Stimulated activated CD8-positive, alpha-beta memory T cell treated with anti-CD3 and anti-CD28 coated beads, Interleukin-12 subunit alpha, Interleukin-12 subunit beta, amount 100 ng/mL, for 1 hour (primary cell): ENCODE results near the gene ACSF2.
"Not testable (repeated sequence)": the region's sequence is repeated elsewhere in the genome, so short reads cannot be mapped to it uniquely, and the experiment has no call there.

Experiments
- DNase-seq: peaks from one replicate; pipeline ENCODE4 v3.0.0-alpha.2; 2020; ENCODE audit warnings: low read depth

Gene ACSF2

GRCh38 chr17:50464736-50465135 is 38.7 kb downstream of the ACSF2 start:
- no peak for DNase-seq

- DNase-seq: no peak
These were observed 39.2 kb downstream of the ACSF2 start for GRCh38 chr17:50465171-50465570.

GRCh38 chr17:50465635-50466034 is 39.6 kb downstream of the ACSF2 start:
- no peak for DNase-seq

- DNase-seq: no peak
These were observed 40.5 kb downstream of the ACSF2 start for GRCh38 chr17:50466371-50467113.

- no peak for DNase-seq
These were observed 41.3 kb downstream of the ACSF2 start for GRCh38 chr17:50467114-50467854.

GRCh38 chr17:50467855-50468303 is 41.9 kb downstream of the ACSF2 start:
- DNase-seq: no peak

GRCh38 chr17:50468304-50469207 is 42.5 kb downstream of the ACSF2 start, which contains the start of gene CHAD:
TSS of gene CHAD (minus strand) at chr17:50468880. CDS start at chr17:50468813, 67 bp downstream.
- no peak for DNase-seq

GRCh38 chr17:50469208-50469605 is 43.2 kb downstream of the ACSF2 start:
- DNase-seq: no peak

GRCh38 chr17:50469671-50470305 is 43.8 kb downstream of the ACSF2 start:
- no peak for DNase-seq

GRCh38 chr17:50470426-50470825 is 44.4 kb downstream of the ACSF2 start:
- no peak for DNase-seq

- DNase-seq: no peak
These were observed 45.2 kb downstream of the ACSF2 start for GRCh38 chr17:50471009-50471905.

GRCh38 chr17:50472286-50472685 is 46.3 kb downstream of the ACSF2 start:
- no peak for DNase-seq

- DNase-seq: not testable (repeated sequence)
These were observed 46.7 kb downstream of the ACSF2 start for GRCh38 chr17:50472761-50473161.

GRCh38 chr17:50473901-50474300 is 47.9 kb downstream of the ACSF2 start:
- DNase-seq: no peak

GRCh38 chr17:50474523-50474922 is 48.5 kb downstream of the ACSF2 start:
- DNase-seq: no peak

- DNase-seq: no peak
These were observed 49.3 kb downstream of the ACSF2 start for GRCh38 chr17:50475362-50475761.

GRCh38 chr17:50475775-50476544 is 49.9 kb downstream of the ACSF2 start:
- not testable (repeated sequence) for DNase-seq

GRCh38 chr17:50476545-50477315 is 50.7 kb downstream of the ACSF2 start:
- no peak for DNase-seq

GRCh38 chr17:50477976-50478375 is 52.0 kb downstream of the ACSF2 start:
- DNase-seq: no peak
